H9 (cell line): Measurements from ENCODE around the gene ARID2. TPM values are rescaled to one million over a fixed set of nuclear protein-coding genes. Genes with fewer than 3 reads are reported as not detected.

Experiments used
- DNase-seq: peaks from one replicate; pipeline ENCODE4 v3.0.0-alpha.2; 2017
- H2AFZ ChIP-seq: one replicate; pipeline ENCODE4 v1.6.1; 2013; ENCODE audit warnings: mild to moderate bottlenecking, low read length, control low read depth, moderate library complexity
- H2AK5ac ChIP-seq: 2 replicates; pipeline ENCODE4 v1.6.1; 2013; ENCODE audit warnings: low read length, control low read depth, mixed read lengths; ENCODE audit not compliant: insufficient read length
- H2BK120ac ChIP-seq: one replicate; pipeline ENCODE4 v1.6.1; 2013; ENCODE audit warnings: low read depth, mild to moderate bottlenecking, low read length, control low read depth, inconsistent platforms; ENCODE audit not compliant: poor library complexity, severe bottlenecking
- H2BK12ac ChIP-seq: 2 replicates; pipeline ENCODE4 v1.6.1; 2013; ENCODE audit warnings: low read length, control low read depth, mixed read lengths, low read depth; ENCODE audit not compliant: insufficient read length
- H2BK15ac ChIP-seq: 2 replicates; pipeline ENCODE4 v1.6.1; 2013; ENCODE audit warnings: low read depth, low read length, control low read depth
- H2BK20ac ChIP-seq: one replicate; pipeline ENCODE4 v1.6.1; 2013; ENCODE audit warnings: low read depth, mild to moderate bottlenecking, low read length, control low read depth, inconsistent platforms; ENCODE audit not compliant: poor library complexity, severe bottlenecking
- H2BK5ac ChIP-seq: 2 replicates; pipeline ENCODE4 v1.6.1; 2013; ENCODE audit warnings: low read length, control low read depth, mixed read lengths; ENCODE audit not compliant: insufficient read length
- H3K14ac ChIP-seq: 2 replicates; pipeline ENCODE4 v1.6.1; 2013; ENCODE audit warnings: low read length, control low read depth; ENCODE audit not compliant: insufficient read depth
- H3K18ac ChIP-seq: 2 replicates; pipeline ENCODE4 v1.6.1; 2013; ENCODE audit warnings: low read depth, mild to moderate bottlenecking, mixed read lengths, low read length, control low read depth; ENCODE audit not compliant: insufficient read length
- H3K23ac ChIP-seq: 2 replicates; pipeline ENCODE4 v1.6.1; 2013; ENCODE audit warnings: low read length, control low read depth, mixed read lengths, low read depth; ENCODE audit not compliant: insufficient read length
- H3K23me2 ChIP-seq: 2 replicates; pipeline ENCODE4 v1.6.1; 2013; ENCODE audit warnings: low read depth, mild to moderate bottlenecking, mixed read lengths, low read length, control low read depth; ENCODE audit not compliant: insufficient read length, poor library complexity, severe bottlenecking
- H3K27ac ChIP-seq: 2 replicates; pipeline ENCODE4 v1.5.1; 2013; ENCODE audit warnings: low read length, control low read depth, mixed read lengths, low read depth; ENCODE audit not compliant: insufficient read length
- H3K27me3 ChIP-seq: 2 replicates; pipeline ENCODE4 v1.6.1; 2013; ENCODE audit warnings: low read length, control low read depth, inconsistent platforms; ENCODE audit not compliant: insufficient read depth
- H3K4ac ChIP-seq: 2 replicates; pipeline ENCODE4 v1.6.1; 2013; ENCODE audit warnings: low read depth, mild to moderate bottlenecking, control low read depth, inconsistent platforms, low read length, moderate library complexity
- H3K4me1 ChIP-seq: 2 replicates; pipeline ENCODE4 v1.6.1; 2013; ENCODE audit warnings: low read length, control low read depth, inconsistent platforms; ENCODE audit not compliant: insufficient read depth
- H3K4me2 ChIP-seq: 2 replicates; pipeline ENCODE4 v1.6.1; 2013; ENCODE audit warnings: low read length, control low read depth, mixed read lengths; ENCODE audit not compliant: insufficient read length, insufficient read depth
- H3K56ac ChIP-seq: 2 replicates; pipeline ENCODE4 v1.6.1; 2013; ENCODE audit warnings: low read depth, mild to moderate bottlenecking, mixed read lengths, low read length, control low read depth; ENCODE audit not compliant: insufficient read length
- H3K79me1 ChIP-seq: 2 replicates; pipeline ENCODE4 v1.6.1; 2013; ENCODE audit warnings: low read depth, mild to moderate bottlenecking, moderate library complexity, low read length, control low read depth, inconsistent platforms; ENCODE audit not compliant: insufficient read depth, poor library complexity, severe bottlenecking
- H3K79me2 ChIP-seq: 2 replicates; pipeline ENCODE4 v1.6.1; 2013; ENCODE audit warnings: low read length, control low read depth, inconsistent platforms; ENCODE audit not compliant: insufficient read depth
- H3K9ac ChIP-seq: 2 replicates; pipeline ENCODE4 v1.6.1; 2013; ENCODE audit warnings: low read length, control low read depth, mixed read lengths; ENCODE audit not compliant: insufficient read length; ENCODE audit errors: extremely low read depth
- H3K9me3 ChIP-seq: one replicate; pipeline ENCODE4 v1.6.1; 2013; ENCODE audit warnings: low read depth, low read length, inconsistent platforms; ENCODE audit not compliant: control insufficient read depth
- H3T11ph ChIP-seq: one replicate; pipeline ENCODE4 v1.6.1; 2013; ENCODE audit warnings: mild to moderate bottlenecking, low read length, control low read depth, inconsistent platforms
- H4K20me1 ChIP-seq: one replicate; pipeline ENCODE4 v1.6.1; 2013; ENCODE audit not compliant: control insufficient read depth, insufficient read length, insufficient read depth
- H4K5ac ChIP-seq: 2 replicates; pipeline ENCODE4 v1.6.1; 2013; ENCODE audit warnings: low read depth, mild to moderate bottlenecking, mixed read lengths, low read length, control low read depth; ENCODE audit not compliant: insufficient read length
- H4K8ac ChIP-seq: replicated peaks from 2 replicates; pipeline ENCODE4 v1.6.1; 2013; ENCODE audit warnings: low read length, control low read depth, mixed read lengths, low read depth; ENCODE audit not compliant: insufficient read length
- H4K91ac ChIP-seq: 2 replicates; pipeline ENCODE4 v1.6.1; 2013; ENCODE audit warnings: low read depth, mild to moderate bottlenecking, moderate library complexity, mixed read lengths, low read length, control low read depth; ENCODE audit not compliant: insufficient read length
- H3K27ac Mint-ChIP-seq, 3 experiments: 2 replicates in 2 of 3; 3 replicates in 1 of 3; pipeline ENCODE4 v1.8.0; 2020 to 2021; ENCODE audit warnings: mixed read lengths in 3 of 3, mild to moderate bottlenecking in 1 of 3, moderate library complexity in 1 of 3
- H3K27me3 Mint-ChIP-seq: 2 replicates; pipeline ENCODE4 v1.8.0; 2021; ENCODE audit warnings: low read depth, mild to moderate bottlenecking, moderate library complexity, mixed read lengths
- H3K36me3 Mint-ChIP-seq, 3 experiments: 2 replicates in 2 of 3; 3 replicates in 1 of 3; pipeline ENCODE4 v1.8.0; 2020 to 2021; ENCODE audit warnings: low read depth in 3 of 3, mixed read lengths in 3 of 3; ENCODE audit not compliant: insufficient read depth in 1 of 3
- H3K4me1 Mint-ChIP-seq, 2 experiments: 2 replicates each; pipeline ENCODE4 v1.8.0; 2020; ENCODE audit warnings: mixed read lengths in 2 of 2
- H3K4me3 Mint-ChIP-seq, 2 experiments: 2 replicates in 1 of 2; 3 replicates in 1 of 2; pipeline ENCODE4 v1.8.0; 2020 to 2021; ENCODE audit warnings: mild to moderate bottlenecking in 2 of 2, mixed read lengths in 2 of 2, moderate library complexity in 1 of 2
- H3K9me3 Mint-ChIP-seq, 2 experiments: 2 replicates in 1 of 2; 3 replicates in 1 of 2; pipeline ENCODE4 v1.8.0; 2020; ENCODE audit warnings: mild to moderate bottlenecking in 2 of 2, mixed read lengths in 2 of 2, moderate library complexity in 1 of 2
- WGBS: extraction: QIAGEN DNeasy Blood & Tissue Kit; methylation state at CpG from one replicate; pipeline ENCODE4 v1.1.7; 2013; ENCODE audit warnings: missing lambda C conversion rate, low lambda C conversion rate, mixed read lengths; ENCODE audit not compliant: insufficient read length; ENCODE audit errors: extremely low coverage; 5-methylcytosine and 5-hydroxymethylcytosine counted together
- total RNA-seq: library from RNA; stranded (reverse); gene quantifications from 2 replicates; pipeline ENCODE4 v1.2.1, GENCODE V29; 2021
- TF ChIP-seq, protein P1 (sequence below): fragments of 200-600 bp; sonication (generic); conservative IDR thresholded peaks from 3 replicates; pipeline ENCODE4 v1.8.0; 2021; ENCODE audit warnings: antibody characterized with exemption, mild to moderate bottlenecking

ARID2 gene
- total RNA-seq, 1 experiment from 2014 or later = 63.8 TPM

DNA sequence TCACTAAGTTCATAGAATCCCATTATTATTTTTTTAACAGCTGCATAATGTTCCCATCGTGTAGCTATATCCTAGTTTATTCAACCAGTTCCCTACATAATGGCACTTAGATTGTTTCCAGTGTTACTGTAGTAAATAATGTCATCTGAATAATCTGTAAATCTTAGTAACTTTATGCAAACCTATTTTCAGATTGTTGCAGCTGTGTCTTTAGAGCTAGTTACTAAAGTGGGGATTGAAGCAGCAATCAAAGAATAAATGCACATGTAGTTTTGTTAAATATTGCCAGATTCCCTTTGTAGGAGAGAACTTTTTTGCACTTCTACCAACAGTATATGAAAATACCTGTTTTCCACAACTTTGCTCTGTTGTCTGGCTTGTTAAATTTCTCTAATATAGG, 13.1 kb downstream of the ARID2 start:
- Histone ChIP-seq H3K23me2 (no peaks in the 10 kb centered on the region), H3T11ph (no peak overlapping the region), H4K8ac (no peak overlapping the region), H3K9ac (no peak overlapping the region), H4K5ac (no peak overlapping the region), H4K20me1 (no peaks in the 10 kb centered on the region), H2BK20ac (no peak overlapping the region), H3K27me3 (no peaks in the 10 kb centered on the region), H3K56ac (no peak overlapping the region), H3K23ac (no peak overlapping the region), H2AFZ (no peak overlapping the region), H3K79me1 (peaks cover 3% of the 10 kb centered on the region), H3K27ac (no peak overlapping the region), H3K9me3 (peaks cover 10% of the 10 kb centered on the region), H3K79me2 (peaks cover 6% of the 10 kb centered on the region; the same call in 1 of the 2 replicates), H3K4me2 (no peak overlapping the region), H3K4ac (no peak overlapping the region), H2AK5ac (no peak overlapping the region), H2BK12ac (no peak overlapping the region), H2BK15ac (no peak overlapping the region), H4K91ac (no peak overlapping the region), H3K18ac (no peak overlapping the region), H2BK5ac (no peak overlapping the region), H3K14ac (no peak overlapping the region), H3K4me1 (no peaks in the 10 kb centered on the region), H2BK120ac (no peak overlapping the region)
- no peak for DNase-seq
- Mint-ChIP-seq H3K27ac (no peak overlapping the region), H3K9me3 (peaks cover 9 to 19% of the 10 kb centered on the region in 2 experiments; a peak in 4 of 5 replicates), H3K4me3 (no peak overlapping the region), H3K4me1 (peaks cover 4 to 11% of the 10 kb centered on the region in 2 experiments), H3K36me3 (peaks cover 27 to 45% (median 31%) of the 10 kb centered on the region in 3 experiments), H3K27me3 (no peaks in the 10 kb centered on the region)
- TF ChIP-seq, protein P1, sequence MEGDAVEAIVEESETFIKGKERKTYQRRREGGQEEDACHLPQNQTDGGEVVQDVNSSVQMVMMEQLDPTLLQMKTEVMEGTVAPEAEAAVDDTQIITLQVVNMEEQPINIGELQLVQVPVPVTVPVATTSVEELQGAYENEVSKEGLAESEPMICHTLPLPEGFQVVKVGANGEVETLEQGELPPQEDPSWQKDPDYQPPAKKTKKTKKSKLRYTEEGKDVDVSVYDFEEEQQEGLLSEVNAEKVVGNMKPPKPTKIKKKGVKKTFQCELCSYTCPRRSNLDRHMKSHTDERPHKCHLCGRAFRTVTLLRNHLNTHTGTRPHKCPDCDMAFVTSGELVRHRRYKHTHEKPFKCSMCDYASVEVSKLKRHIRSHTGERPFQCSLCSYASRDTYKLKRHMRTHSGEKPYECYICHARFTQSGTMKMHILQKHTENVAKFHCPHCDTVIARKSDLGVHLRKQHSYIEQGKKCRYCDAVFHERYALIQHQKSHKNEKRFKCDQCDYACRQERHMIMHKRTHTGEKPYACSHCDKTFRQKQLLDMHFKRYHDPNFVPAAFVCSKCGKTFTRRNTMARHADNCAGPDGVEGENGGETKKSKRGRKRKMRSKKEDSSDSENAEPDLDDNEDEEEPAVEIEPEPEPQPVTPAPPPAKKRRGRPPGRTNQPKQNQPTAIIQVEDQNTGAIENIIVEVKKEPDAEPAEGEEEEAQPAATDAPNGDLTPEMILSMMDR = no peak
- no CpG with 5 or more reads among the region's 1 CpG for WGBS
